Neutrophil (primary cell): ENCODE data around the gene GNG4.

Experiments
- H3K27ac ChIP-seq: fragments of 200-600 bp; sonication (generic); 2 replicates; pipeline ENCODE4 v1.5.1; 2016; ENCODE audit warnings: mild to moderate bottlenecking, moderate library complexity
- H3K27me3 ChIP-seq: fragments of 200-600 bp; sonication (generic); 2 replicates; pipeline ENCODE4 v1.6.0; 2016; ENCODE audit warnings: mild to moderate bottlenecking
- H3K36me3 ChIP-seq: fragments of 200-600 bp; sonication (generic); 2 replicates; pipeline ENCODE4 v1.5.1; 2017
- H3K4me1 ChIP-seq, 2 experiments: fragments of 200-600 bp in 1 of 2; sonication (generic) in 1 of 2; 1 replicate in 1 of 2; 2 replicates in 1 of 2; pipeline versions ENCODE4 v1.5.1 to v1.6.1; 2013 to 2016; ENCODE audit warnings: low read depth in 1 of 2, low read length in 1 of 2, mild to moderate bottlenecking in 1 of 2, moderate library complexity in 1 of 2; ENCODE audit not compliant: control insufficient read depth in 1 of 2, insufficient read depth in 1 of 2
- H3K4me3 ChIP-seq, 2 experiments: fragments of 200-600 bp in 1 of 2; sonication (generic) in 1 of 2; 1 replicate in 1 of 2; 2 replicates in 1 of 2; pipeline ENCODE4 v1.5.1; 2013 to 2016; ENCODE audit warnings: low read depth in 1 of 2, low read length in 1 of 2, mild to moderate bottlenecking in 1 of 2, moderate library complexity in 1 of 2
- H3K9me3 ChIP-seq: fragments of 200-600 bp; sonication (generic); 2 replicates; pipeline ENCODE4 v1.5.1; 2016
- TF ChIP-seq, protein P1 (sequence below): fragments of 200-600 bp; sonication (generic); IDR thresholded peaks from 2 replicates; pipeline ENCODE4 v1.5.1; 2016; ENCODE audit warnings: antibody characterized with exemption

GNG4 gene

DNA sequence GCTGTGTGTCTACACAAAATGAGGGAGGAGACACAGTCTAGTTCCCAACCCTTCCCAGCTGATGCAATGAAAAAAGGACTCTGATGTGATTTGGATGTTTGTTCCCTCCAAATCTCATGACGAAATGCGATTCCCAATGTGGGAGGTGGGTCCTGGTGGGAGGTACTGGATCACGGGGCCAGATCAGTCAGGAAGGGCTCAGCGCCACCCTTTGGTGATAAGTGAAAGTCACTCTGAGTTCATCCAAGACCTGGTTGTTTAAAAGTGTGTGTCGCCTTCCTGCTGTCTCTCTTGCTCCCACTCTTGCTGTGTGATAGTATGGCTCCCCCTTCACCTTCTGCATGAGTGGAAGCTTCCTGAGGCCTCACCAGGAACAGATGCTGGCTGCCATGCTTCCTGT lies 63.2 kb downstream of the GNG4 start:
- peaks cover 24% of the 10 kb centered on the region for H3K27me3 ChIP-seq

DNA sequence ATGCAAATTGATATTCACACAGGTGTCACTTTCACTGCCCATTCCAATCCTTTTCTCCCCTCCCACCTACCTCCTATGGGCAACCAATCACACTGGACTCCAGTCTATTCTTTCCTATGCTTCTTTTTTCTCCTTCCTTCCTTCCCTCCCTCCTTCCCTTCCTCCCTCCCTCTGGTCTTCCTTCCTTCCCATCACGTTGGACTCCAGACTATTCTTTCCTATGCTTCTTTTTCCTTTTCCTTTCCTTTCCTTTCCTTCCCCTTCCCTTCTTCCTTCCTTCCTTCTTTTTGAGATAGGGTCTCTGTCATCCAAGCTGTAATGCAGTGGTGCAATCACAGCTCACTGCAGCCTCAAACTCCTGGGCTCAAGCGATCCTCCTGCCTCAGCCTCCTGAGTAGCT lies 64.6 kb downstream of the GNG4 start:
- Histone ChIP-seq H3K27ac (no peak overlapping the region), H3K4me1 (no peaks in the 10 kb centered on the region), H3K36me3 (no peaks in the 10 kb centered on the region), H3K27me3 (peaks cover 18% of the 10 kb centered on the region), H3K4me3 (no peak overlapping the region), H3K9me3 (no peaks in the 10 kb centered on the region)
- TF ChIP-seq, protein P1, sequence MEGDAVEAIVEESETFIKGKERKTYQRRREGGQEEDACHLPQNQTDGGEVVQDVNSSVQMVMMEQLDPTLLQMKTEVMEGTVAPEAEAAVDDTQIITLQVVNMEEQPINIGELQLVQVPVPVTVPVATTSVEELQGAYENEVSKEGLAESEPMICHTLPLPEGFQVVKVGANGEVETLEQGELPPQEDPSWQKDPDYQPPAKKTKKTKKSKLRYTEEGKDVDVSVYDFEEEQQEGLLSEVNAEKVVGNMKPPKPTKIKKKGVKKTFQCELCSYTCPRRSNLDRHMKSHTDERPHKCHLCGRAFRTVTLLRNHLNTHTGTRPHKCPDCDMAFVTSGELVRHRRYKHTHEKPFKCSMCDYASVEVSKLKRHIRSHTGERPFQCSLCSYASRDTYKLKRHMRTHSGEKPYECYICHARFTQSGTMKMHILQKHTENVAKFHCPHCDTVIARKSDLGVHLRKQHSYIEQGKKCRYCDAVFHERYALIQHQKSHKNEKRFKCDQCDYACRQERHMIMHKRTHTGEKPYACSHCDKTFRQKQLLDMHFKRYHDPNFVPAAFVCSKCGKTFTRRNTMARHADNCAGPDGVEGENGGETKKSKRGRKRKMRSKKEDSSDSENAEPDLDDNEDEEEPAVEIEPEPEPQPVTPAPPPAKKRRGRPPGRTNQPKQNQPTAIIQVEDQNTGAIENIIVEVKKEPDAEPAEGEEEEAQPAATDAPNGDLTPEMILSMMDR = no peak

More for the DNA sequence above, 63.2 kb downstream of the GNG4 start:
- no peaks in the 10 kb centered on the region for H3K4me1 ChIP-seq
- no peak overlapping the region for H3K4me3 ChIP-seq
- H3K9me3 ChIP-seq = no peaks in the 10 kb centered on the region
- no peaks in the 10 kb centered on the region for H3K36me3 ChIP-seq
- TF ChIP-seq, protein P1 = no peak
- H3K27ac ChIP-seq = no peak overlapping the region

DNA sequence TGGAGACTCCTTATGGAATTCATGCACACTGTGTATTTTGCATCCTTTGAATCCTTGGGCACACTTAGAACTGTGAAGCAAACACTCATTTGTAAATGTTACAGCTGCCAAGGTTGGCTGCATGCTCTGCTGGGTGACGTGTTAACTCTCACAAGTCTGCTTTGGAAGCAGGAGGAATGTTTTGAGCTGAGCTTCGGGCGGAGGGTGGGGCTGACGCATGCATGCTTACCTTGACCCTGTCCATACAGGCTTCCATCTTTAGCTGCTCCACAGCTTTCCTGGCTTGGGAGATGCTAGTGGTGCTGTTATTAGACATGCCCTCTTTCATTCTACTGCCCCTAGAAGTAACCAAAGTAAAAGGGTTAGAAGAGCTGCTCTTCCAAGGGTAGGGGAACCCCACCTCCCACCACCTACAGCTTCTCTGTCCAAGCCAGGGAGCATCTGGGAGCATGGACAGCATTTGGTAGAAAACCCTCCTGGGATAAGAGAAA lies 66.0 kb downstream of the GNG4 start:
- H3K36me3 ChIP-seq = no peaks in the 10 kb centered on the region
- H3K4me1 ChIP-seq = no peaks in the 10 kb centered on the region
- H3K9me3 ChIP-seq = no peaks in the 10 kb centered on the region
- no peak overlapping the region for H3K4me3 ChIP-seq
- TF ChIP-seq, protein P1 = no peak
- no peak overlapping the region for H3K27ac ChIP-seq
- H3K27me3 ChIP-seq = peaks cover 18% of the 10 kb centered on the region

DNA sequence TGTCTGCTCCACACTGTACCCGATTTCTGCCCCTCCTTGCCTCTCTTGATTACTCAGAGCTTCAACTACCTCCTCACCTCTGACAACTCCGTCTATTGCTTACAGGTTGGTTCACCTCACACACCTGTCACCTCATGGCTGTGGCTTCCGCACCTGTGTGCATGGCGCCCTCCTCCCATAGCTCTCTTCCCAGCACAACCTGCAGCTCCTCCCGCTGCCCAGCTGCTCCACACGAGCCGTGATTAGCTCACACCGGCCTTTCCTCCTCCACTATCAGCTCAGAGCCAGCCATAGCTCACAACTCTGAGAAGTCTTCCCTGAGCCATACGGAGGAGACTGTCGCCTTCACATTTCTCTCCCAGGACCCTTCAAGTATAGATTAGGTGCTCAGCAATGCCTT lies 67.5 kb downstream of the GNG4 start:
- Histone ChIP-seq H3K27ac (no peak overlapping the region), H3K27me3 (peaks cover 18% of the 10 kb centered on the region), H3K4me3 (no peak overlapping the region), H3K9me3 (no peaks in the 10 kb centered on the region), H3K36me3 (no peaks in the 10 kb centered on the region), H3K4me1 (no peaks in the 10 kb centered on the region)
- TF ChIP-seq, protein P1 = no peak

DNA sequence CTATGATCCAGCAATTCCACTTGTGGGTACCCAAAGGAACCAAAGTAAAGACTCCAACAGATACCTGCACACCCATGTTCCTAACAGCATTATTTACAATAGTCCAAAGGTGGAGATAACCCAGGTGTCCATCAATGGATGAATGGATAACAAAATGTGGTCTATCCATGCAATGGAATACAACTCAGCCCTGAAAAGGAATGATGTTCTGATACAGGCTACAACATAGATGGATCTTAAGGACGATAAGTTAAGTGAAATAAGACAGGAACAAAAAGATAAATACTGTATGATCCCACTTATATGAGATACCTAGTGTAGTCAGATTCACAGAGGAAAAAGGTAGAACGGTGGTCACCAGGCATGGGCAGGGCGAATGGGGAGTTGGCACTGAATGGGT lies 69.7 kb downstream of the GNG4 start:
- no peaks in the 10 kb centered on the region for H3K9me3 ChIP-seq
- no peaks in the 10 kb centered on the region for H3K36me3 ChIP-seq
- H3K4me1 ChIP-seq = no peaks in the 10 kb centered on the region
- TF ChIP-seq, protein P1 = no peak
- H3K27me3 ChIP-seq = peaks cover 7% of the 10 kb centered on the region
- H3K27ac ChIP-seq = no peak overlapping the region
- no peak overlapping the region for H3K4me3 ChIP-seq

DNA sequence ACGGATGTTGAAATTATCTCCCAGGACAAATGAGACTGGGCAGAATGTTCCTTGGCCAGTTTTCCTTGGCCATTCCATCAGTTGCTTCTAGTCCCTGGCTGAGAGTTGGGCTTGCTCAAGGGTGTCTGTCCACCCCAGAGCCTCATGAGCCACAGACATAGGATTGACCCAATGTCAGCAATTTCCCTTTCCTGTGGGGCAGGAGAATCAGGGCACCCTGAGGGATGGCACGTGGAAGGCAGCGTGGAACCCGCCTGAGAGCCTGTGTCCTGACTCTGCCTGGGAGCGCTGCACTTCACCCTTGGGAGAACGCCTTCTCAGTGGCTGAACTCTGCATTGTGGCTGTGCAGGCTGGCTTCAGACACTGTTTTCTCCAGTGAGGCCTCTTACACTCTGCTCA lies 74.0 kb downstream of the GNG4 start:
- no peaks in the 10 kb centered on the region for H3K4me1 ChIP-seq
- no peaks in the 10 kb centered on the region for H3K27me3 ChIP-seq
- H3K4me3 ChIP-seq = no peak overlapping the region
- H3K9me3 ChIP-seq = no peaks in the 10 kb centered on the region
- H3K27ac ChIP-seq = no peak overlapping the region
- no peaks in the 10 kb centered on the region for H3K36me3 ChIP-seq
- TF ChIP-seq, protein P1 = no peak
